OCI-LY3 (cell line): ENCODE measurements around the gene NACC1.
"Not testable (repeated sequence)": the region's sequence is repeated elsewhere in the genome, so short reads cannot be mapped to it uniquely, and the experiment has no call there.

Source experiments
- H2AFZ ChIP-seq: fragments of 200-600, 300-600 bp; shearing (Covaris generic); 2 replicates; pipeline ENCODE4 v1.6.0; 2014; ENCODE audit warnings: antibody characterized with exemption, low read depth, low read length
- H3K27ac ChIP-seq: fragments of 200-600, 300-600 bp; sonication (generic); 2 replicates; pipeline ENCODE4 v1.5.1; 2014; ENCODE audit warnings: mild to moderate bottlenecking, low read length, moderate library complexity, mixed read lengths
- H3K27me3 ChIP-seq: fragments of 200-600, 300-600 bp; sonication (generic); 2 replicates; pipeline ENCODE4 v1.6.1; 2014; ENCODE audit warnings: low read depth, low read length, mixed read lengths
- H3K36me3 ChIP-seq: fragments of 200-600, 300-600 bp; sonication (generic); replicated peaks from 2 replicates; pipeline ENCODE3; 2014; ENCODE audit warnings: low read depth, low read length, mixed read lengths
- H3K4me1 ChIP-seq: fragments of 300-600, 200-600 bp; sonication (generic); 2 replicates; pipeline ENCODE4 v1.6.1; 2014; ENCODE audit warnings: low read length, mixed read lengths
- H3K4me2 ChIP-seq: fragments of 200-600, 300-600 bp; sonication (generic); 2 replicates; pipeline ENCODE4 v1.6.1; 2014; ENCODE audit warnings: low read length, mixed read lengths
- H3K4me3 ChIP-seq: fragments of 300-600, 200-600 bp; sonication (generic); 2 replicates; pipeline ENCODE4 v1.5.1; 2014; ENCODE audit warnings: antibody characterized with exemption, mild to moderate bottlenecking, low read length, moderate library complexity
- H3K79me2 ChIP-seq: fragments of 300-600, 200-600 bp; shearing (Covaris generic); 2 replicates; pipeline ENCODE4 v1.6.1; 2014; ENCODE audit warnings: mild to moderate bottlenecking, low read length, mixed read lengths
- H3K9ac ChIP-seq: fragments of 300-600, 200-600 bp; shearing (Covaris generic); 2 replicates; pipeline ENCODE4 v1.6.0; 2014; ENCODE audit warnings: mild to moderate bottlenecking, low read length, moderate library complexity
- H3K9me3 ChIP-seq: fragments of 200-600, 300-600 bp; shearing (Covaris generic); 2 replicates; pipeline ENCODE4 v1.6.1; 2014; ENCODE audit warnings: low read length, mixed read lengths; ENCODE audit not compliant: insufficient read depth
- H4K20me1 ChIP-seq: fragments of 200-600, 300-600 bp; sonication (generic); 2 replicates; pipeline ENCODE4 v1.6.1; 2016; ENCODE audit warnings: low read length, mixed read lengths; ENCODE audit not compliant: insufficient read depth
- CTCF ChIP-seq: fragments of 200-600, 300-600 bp; sonication (generic); IDR thresholded peaks from 2 replicates; pipeline ENCODE4 v1.5.1; 2014; ENCODE audit warnings: antibody characterized with exemption, low read length, low read depth
- EZH2phosphoT487 ChIP-seq: fragments of 200-600 bp; shearing (Covaris generic); IDR thresholded peaks from 2 replicates; pipeline ENCODE4 v1.6.1; 2018; ENCODE audit warnings: antibody characterized with exemption, mixed run types, low read depth

Gene NACC1

GRCh38 chr19:13139633-13140311, 21.7 kb downstream of the NACC1 start:
- Histone ChIP-seq H3K4me3 (no peak overlapping the region), H4K20me1 (peaks cover 6% of the 10 kb centered on the region), H3K9ac (no peak overlapping the region), H3K27me3 (no peaks in the 10 kb centered on the region), H3K79me2 (peaks cover 4% of the 10 kb centered on the region; the same call in 1 of the 2 replicates), H3K36me3 (peaks cover 39% of the 10 kb centered on the region), H2AFZ (no peak overlapping the region), H3K9me3 (no peaks in the 10 kb centered on the region), H3K4me2 (no peak overlapping the region), H3K4me1 (no peaks in the 10 kb centered on the region), H3K27ac (no peak overlapping the region)
- TF ChIP-seq CTCF: no peak
- no peak for TF ChIP-seq EZH2phosphoT487

GRCh38 chr19:13146763-13147563, 28.9 kb downstream of the NACC1 start:
- peaks cover 8% of the 10 kb centered on the region for H3K79me2 ChIP-seq

GRCh38 chr19:13149173-13149627, 31.1 kb downstream of the NACC1 start:
- not testable (repeated sequence) for H3K27ac ChIP-seq, H3K9me3 ChIP-seq, H3K27me3 ChIP-seq, H4K20me1 ChIP-seq
- Histone ChIP-seq H2AFZ (peak overlapping the region; percentile 62; the same call in 1 of the 2 replicates), H3K4me2 (peak overlapping the region; percentile 82), H3K4me3 (peak overlapping the region; percentile 89), H3K79me2 (peaks cover 28% of the 10 kb centered on the region), H3K9ac (peak overlapping the region; percentile 97), H3K36me3 (peaks cover 17% of the 10 kb centered on the region), H3K4me1 (peaks cover 21% of the 10 kb centered on the region)

More at GRCh38 chr19:13146763-13147563, 28.9 kb downstream of the NACC1 start:
- H3K27ac ChIP-seq: no peak overlapping the region
- no peak overlapping the region for H3K9ac ChIP-seq
- no peak overlapping the region for H3K4me3 ChIP-seq
- peaks cover 5% of the 10 kb centered on the region for H3K36me3 ChIP-seq
- no peaks in the 10 kb centered on the region for H4K20me1 ChIP-seq
- no peaks in the 10 kb centered on the region for H3K4me1 ChIP-seq
- H3K9me3 ChIP-seq: no peaks in the 10 kb centered on the region
- no peaks in the 10 kb centered on the region for H3K27me3 ChIP-seq
- H2AFZ ChIP-seq: no peak overlapping the region
- TF ChIP-seq EZH2phosphoT487: no peak
- no peak for TF ChIP-seq CTCF
- no peak overlapping the region for H3K4me2 ChIP-seq

- H4K20me1 ChIP-seq: no peaks in the 10 kb centered on the region
- no peaks in the 10 kb centered on the region for H3K27me3 ChIP-seq
- peaks cover 14% of the 10 kb centered on the region for H3K36me3 ChIP-seq
- H3K4me1 ChIP-seq: peaks cover 26% of the 10 kb centered on the region
- H3K9me3 ChIP-seq: no peaks in the 10 kb centered on the region
- H3K79me2 ChIP-seq: peaks cover 28% of the 10 kb centered on the region
- no peak overlapping the region for H3K27ac ChIP-seq
- no peak for TF ChIP-seq CTCF
- TF ChIP-seq EZH2phosphoT487: no peak
- H3K9ac ChIP-seq: peak overlapping the region; percentile 97
- H2AFZ ChIP-seq: peak overlapping the region; percentile 62; the same call in 1 of the 2 replicates
- peak overlapping the region; percentile 82 for H3K4me2 ChIP-seq
- H3K4me3 ChIP-seq: peak overlapping the region; percentile 89
Measured at GRCh38 chr19:13149628-13150186, 31.6 kb downstream of the NACC1 start.
